Posterior cingulate gyrus (tissue), 11 donors: ENCODE results near the gene NAV2.

Experiments used
- DNase-seq, 10 donors: peaks; one replicate each; pipeline versions ENCODE4 v3.0.0 to v3.0.0-alpha.2; 2020 to 2021; ENCODE audit warnings: mixed read lengths in 3 of 10
- intact Hi-C: fragments of 100-400 bp; cut with DNase I; formaldehyde crosslinking; loops from one replicate; pipeline ENCODE4 v1.15.1; 2023

NAV2 gene

GRCh38 chr11:20050551-20051333, 338.1 kb downstream of the NAV2 start:
- DNase-seq, result no peak
- intact Hi-C loops, result no loop called here

GRCh38 chr11:20051469-20052399, 339.1 kb downstream of the NAV2 start:
- intact Hi-C loops, result no loop called here
- DNase-seq, result no peak

GRCh38 chr11:20053572-20053971, 340.9 kb downstream of the NAV2 start:
- intact Hi-C loops, result no loop called here

GRCh38 chr11:20054584-20054983, 341.9 kb downstream of the NAV2 start:
- intact Hi-C loops, result no loop called here
- no peak for DNase-seq

More at GRCh38 chr11:20053572-20053971, 340.9 kb downstream of the NAV2 start:
- DNase-seq, result no peak

GRCh38 chr11:20055312-20055711, 342.7 kb downstream of the NAV2 start:
- intact Hi-C loops, result no loop called here
- no peak for DNase-seq

- peak in 2 of 10 donors; percentile 27 to 87 for DNase-seq
- intact Hi-C loops, result no loop called here
Observed at GRCh38 chr11:20056109-20056949, 343.7 kb downstream of the NAV2 start.

- intact Hi-C loops, result no loop called here
- no peak for DNase-seq
Observed at GRCh38 chr11:20056950-20057943, 344.6 kb downstream of the NAV2 start.

GRCh38 chr11:20058749-20059458, 346.3 kb downstream of the NAV2 start:
- no peak for DNase-seq
- intact Hi-C loops, result no loop called here

GRCh38 chr11:20059587-20060021, 347.0 kb downstream of the NAV2 start:
- no peak for DNase-seq
- intact Hi-C loops, result no loop called here

GRCh38 chr11:20060181-20060580, 347.5 kb downstream of the NAV2 start:
- DNase-seq, result no peak
- intact Hi-C loops, result no loop called here

- DNase-seq, result no peak
- intact Hi-C loops, result no loop called here
Observed at GRCh38 chr11:20060647-20061205, 348.1 kb downstream of the NAV2 start.

- intact Hi-C loops, result no loop called here
- no peak for DNase-seq
Observed at GRCh38 chr11:20061776-20062175, 349.1 kb downstream of the NAV2 start.

GRCh38 chr11:20064961-20065405, 352.3 kb downstream of the NAV2 start:
- DNase-seq, result no peak
- intact Hi-C loops, result no loop called here

GRCh38 chr11:20065406-20065805, 352.8 kb downstream of the NAV2 start:
- no peak for DNase-seq
- intact Hi-C loops, result no loop called here

GRCh38 chr11:20066013-20066782, 353.6 kb downstream of the NAV2 start:
- intact Hi-C loops, result no loop called here
- DNase-seq, result no peak

GRCh38 chr11:20066783-20067156, 354.1 kb downstream of the NAV2 start:
- intact Hi-C loops, result no loop called here
- no peak for DNase-seq

- DNase-seq, result no peak
- intact Hi-C loops, result no loop called here
Observed at GRCh38 chr11:20067665-20068064, 355.0 kb downstream of the NAV2 start.

GRCh38 chr11:20068691-20069090, 356.1 kb downstream of the NAV2 start:
- DNase-seq, result peak in 1 of 10 donors; percentile 62
- intact Hi-C loops, result no loop called here
